ENCODE results near the gene THSD4. TPM values are rescaled to one million over a fixed set of nuclear protein-coding genes. Genes with fewer than 3 reads are reported as not detected.

THSD4 gene
- total RNA-seq, 2 donors from 2014 or later = not detected

DNA sequence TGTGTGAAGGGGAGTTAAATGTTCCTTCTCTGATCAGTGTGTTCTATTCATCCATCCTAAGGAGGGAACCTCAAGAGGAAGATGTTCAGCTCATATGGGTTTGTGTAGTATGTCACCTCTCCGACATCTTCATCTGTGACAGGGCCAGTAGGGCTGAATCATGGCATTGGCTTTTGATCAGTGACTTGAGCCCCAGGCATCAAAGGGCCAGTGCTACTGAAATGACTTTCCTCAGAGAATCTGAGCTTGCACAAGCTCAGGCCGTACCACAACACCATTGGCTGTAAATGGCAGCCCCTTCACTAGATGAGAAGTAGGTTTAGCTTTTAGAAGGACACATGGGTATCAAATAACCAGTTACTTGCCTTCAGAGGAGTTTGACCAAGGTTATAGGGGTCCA is 511.9 kb downstream of the THSD4 start:
- H3K4me1 Mint-ChIP-seq (ENCODE audit: low read depth in 2 of 2) = no peaks in the 10 kb centered on the region
- DNase-seq (ENCODE audit: low spot score) = no peak
- H3K4me3 Mint-ChIP-seq = no peak overlapping the region
- H3K36me3 Mint-ChIP-seq = no peaks in the 10 kb centered on the region
- H3K27ac Mint-ChIP-seq = no peak overlapping the region
- no peaks in the 10 kb centered on the region for H3K9me3 Mint-ChIP-seq
- ATAC-seq = no peak
- H3K27me3 Mint-ChIP-seq = peaks cover 31 to 49% of the 10 kb centered on the region in 2 donors

GRCh38 chr15:71627604-71628003 is 512.3 kb downstream of the THSD4 start:
- no peak for ATAC-seq
- Mint-ChIP-seq H3K27me3 (peaks cover 31 to 49% of the 10 kb centered on the region in 2 donors), H3K4me1 (ENCODE audit: low read depth in 2 of 2) (no peaks in the 10 kb centered on the region), H3K4me3 (no peak overlapping the region), H3K9me3 (no peaks in the 10 kb centered on the region), H3K27ac (no peak overlapping the region), H3K36me3 (no peaks in the 10 kb centered on the region)
- DNase-seq (ENCODE audit: low spot score) = no peak

DNA sequence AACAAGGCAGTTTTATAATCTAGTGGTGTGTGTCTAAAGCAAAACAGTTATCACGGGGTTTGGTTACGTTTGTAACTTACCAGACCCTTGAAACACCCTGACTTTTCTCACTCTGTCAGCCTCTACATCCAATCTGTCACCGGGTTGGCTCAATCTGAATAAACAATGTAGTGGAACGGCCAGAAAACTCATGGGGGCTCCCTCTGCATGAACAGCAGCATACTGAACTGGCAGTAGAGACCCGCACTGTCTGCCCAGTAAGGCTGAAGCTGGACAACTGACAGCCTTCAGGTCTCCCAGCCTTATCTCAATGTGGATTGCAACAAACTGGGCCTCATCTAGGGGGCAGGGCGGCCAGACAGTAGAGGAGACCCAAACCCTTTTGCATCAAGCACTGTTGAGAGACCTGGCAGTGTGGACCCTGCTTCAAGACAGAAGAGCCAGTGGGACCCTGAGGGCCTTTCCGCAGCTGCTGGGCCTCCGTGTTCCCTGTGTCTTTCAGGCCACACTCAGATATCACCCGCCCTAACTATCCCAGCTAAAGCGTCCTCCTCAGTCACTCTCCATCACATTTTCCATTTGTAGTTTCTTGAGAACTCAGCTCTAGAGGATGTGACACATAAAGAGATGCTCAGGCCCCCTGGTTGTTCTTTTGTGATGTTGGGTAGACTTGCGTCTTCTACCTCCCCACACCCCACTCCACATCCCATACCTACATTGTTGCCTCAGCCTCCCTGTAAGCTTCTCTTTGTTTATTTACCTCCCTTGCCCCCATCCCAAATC is 513.9 kb downstream of the THSD4 start:
- no peak overlapping the region for H3K4me3 Mint-ChIP-seq
- H3K4me1 Mint-ChIP-seq (ENCODE audit: low read depth in 2 of 2) = no peaks in the 10 kb centered on the region
- ATAC-seq (peak in 1 of 2 donors; percentile 6), DNase-seq (ENCODE audit: low spot score) (no peak)
- no peak overlapping the region for H3K27ac Mint-ChIP-seq
- H3K36me3 Mint-ChIP-seq = no peaks in the 10 kb centered on the region
- H3K27me3 Mint-ChIP-seq = peaks cover 30 to 43% of the 10 kb centered on the region in 2 donors
- H3K9me3 Mint-ChIP-seq = no peaks in the 10 kb centered on the region

DNA sequence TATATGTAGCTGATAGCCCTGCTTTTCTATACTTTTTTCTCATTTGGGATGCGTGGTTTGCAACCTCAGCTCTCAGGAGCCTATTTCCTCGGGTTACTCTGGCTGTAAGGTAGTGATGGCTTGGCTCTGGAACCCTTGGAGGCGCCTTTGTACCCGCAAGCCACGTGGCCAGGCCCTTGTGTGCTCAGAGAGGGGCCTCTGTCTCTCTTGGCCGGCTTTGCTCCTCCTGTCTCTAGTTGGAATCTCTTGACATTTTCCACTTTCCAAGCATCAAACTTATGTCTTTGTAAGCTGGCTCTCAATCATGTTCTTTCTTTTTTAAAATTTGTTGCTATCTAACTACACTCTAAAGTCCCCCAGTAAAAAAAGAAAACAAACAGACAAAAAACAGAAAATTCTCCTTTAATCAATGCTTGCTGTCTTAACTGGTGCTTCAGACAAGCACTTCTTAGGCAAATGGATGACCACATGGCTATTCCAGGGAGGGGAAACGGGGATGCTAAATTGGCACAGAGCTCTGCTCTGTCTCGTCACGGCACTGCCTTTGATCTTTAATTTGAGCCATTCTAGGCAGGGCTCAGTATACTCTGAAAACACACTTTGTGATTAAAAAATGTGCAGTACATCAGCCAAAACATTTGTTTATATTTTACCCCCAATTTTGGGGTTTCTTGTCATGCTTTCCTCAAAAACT is 514.7 kb downstream of the THSD4 start:
- DNase-seq (ENCODE audit: low spot score) (no peak), ATAC-seq (no peak)
- H3K27me3 Mint-ChIP-seq = peaks cover 24 to 44% of the 10 kb centered on the region in 2 donors
- H3K36me3 Mint-ChIP-seq = no peaks in the 10 kb centered on the region
- no peak overlapping the region for H3K27ac Mint-ChIP-seq
- no peaks in the 10 kb centered on the region for H3K9me3 Mint-ChIP-seq
- no peak overlapping the region for H3K4me3 Mint-ChIP-seq
- no peaks in the 10 kb centered on the region for H3K4me1 Mint-ChIP-seq (ENCODE audit: low read depth in 2 of 2)

DNA sequence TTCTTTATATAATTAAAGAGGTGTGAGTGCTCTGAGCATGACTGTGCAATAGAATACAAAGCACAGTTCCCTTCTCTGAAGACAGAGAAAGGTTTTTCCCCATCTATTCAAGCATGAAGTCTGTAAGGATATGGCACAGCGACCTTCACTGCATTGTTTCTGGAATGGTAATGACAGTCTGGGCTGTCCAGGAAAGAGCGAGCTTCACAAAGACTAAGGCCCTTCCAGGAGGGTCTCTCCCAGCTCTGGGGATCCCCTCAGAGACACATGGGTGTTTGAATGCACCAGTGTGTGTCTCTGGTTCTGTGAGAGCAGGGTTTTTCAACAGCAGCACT is 515.2 kb downstream of the THSD4 start:
- no peak for ATAC-seq
- Mint-ChIP-seq H3K36me3 (no peaks in the 10 kb centered on the region), H3K9me3 (no peaks in the 10 kb centered on the region), H3K27ac (no peak overlapping the region), H3K4me1 (ENCODE audit: low read depth in 2 of 2) (no peaks in the 10 kb centered on the region), H3K27me3 (peaks cover 25 to 47% of the 10 kb centered on the region in 2 donors), H3K4me3 (no peak overlapping the region)
- DNase-seq (ENCODE audit: low spot score) = no peak

DNA sequence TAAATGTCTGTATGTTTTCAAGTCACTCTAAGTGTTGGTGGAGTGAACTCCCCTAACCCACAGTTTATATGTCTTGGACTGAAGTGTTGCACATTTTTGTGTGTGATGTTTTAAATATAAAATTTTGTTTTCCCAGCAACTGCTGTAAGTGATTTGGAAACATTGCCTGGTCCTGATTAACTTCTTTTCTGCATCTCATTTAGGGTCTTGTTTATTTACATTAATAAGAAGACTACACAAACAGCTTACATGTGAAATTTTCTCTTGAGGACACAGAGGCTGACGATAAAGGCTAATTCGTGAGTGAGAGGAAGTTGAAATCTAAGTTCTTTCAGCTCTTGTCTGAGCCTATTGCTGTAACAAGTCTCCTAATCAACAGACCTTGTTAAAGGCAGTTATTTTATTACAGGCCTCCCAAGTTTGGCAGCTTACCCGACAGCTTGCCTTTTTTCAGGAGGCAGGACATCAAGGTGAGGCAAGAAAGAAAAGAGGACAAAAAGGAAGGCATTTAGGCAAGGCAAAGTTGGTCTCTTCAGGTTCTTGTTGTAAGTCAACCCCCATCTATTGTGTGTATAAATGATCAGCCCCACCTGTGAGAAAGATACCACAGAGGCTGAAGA is 517.4 kb downstream of the THSD4 start:
- ATAC-seq (no peak), DNase-seq (ENCODE audit: low spot score) (no peak)
- Mint-ChIP-seq H3K4me3 (no peak overlapping the region), H3K4me1 (ENCODE audit: low read depth in 2 of 2) (no peaks in the 10 kb centered on the region), H3K36me3 (no peaks in the 10 kb centered on the region), H3K27ac (no peak overlapping the region), H3K27me3 (peaks cover 24 to 50% of the 10 kb centered on the region in 2 donors), H3K9me3 (no peaks in the 10 kb centered on the region)

DNA sequence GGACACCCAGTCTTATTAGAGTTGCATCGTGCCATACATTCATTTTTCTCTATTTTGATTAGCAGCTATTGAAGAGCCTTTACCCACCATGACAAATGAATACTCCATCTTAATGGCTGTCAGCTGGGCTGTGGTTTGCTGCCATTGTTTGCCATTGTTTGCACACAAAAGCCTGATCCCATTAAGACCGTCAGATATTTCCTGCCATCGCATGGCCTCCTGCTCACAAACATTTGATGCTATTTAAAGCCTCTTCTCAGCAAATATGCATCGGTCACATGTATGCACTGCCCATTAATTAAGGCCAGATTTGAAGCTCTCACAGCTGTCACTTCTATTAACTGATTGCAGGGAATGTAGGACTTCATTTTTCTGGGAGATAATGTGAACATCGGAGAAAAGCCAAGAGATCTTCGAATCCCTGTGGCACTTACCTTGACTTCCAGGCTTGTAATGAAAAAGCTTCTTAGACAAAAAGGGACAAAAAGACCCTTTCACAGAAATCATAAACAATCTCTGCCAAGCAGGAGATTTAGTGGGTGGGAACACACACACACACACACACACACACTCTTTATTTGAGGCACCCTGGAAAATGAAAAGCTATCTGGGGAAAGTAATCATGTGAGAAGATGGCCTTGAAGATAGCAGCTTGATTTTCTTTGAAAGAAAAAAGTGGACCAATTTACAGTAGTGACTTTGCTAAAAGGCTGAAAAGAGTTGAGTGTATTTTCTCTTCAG is 519.7 kb downstream of the THSD4 start:
- Mint-ChIP-seq H3K36me3 (no peaks in the 10 kb centered on the region), H3K27me3 (peaks cover 18 to 43% of the 10 kb centered on the region in 2 donors), H3K4me1 (ENCODE audit: low read depth in 2 of 2) (no peaks in the 10 kb centered on the region), H3K27ac (no peak overlapping the region), H3K9me3 (no peaks in the 10 kb centered on the region), H3K4me3 (no peak overlapping the region)
- ATAC-seq (no peak), DNase-seq (ENCODE audit: low spot score) (no peak)

DNA sequence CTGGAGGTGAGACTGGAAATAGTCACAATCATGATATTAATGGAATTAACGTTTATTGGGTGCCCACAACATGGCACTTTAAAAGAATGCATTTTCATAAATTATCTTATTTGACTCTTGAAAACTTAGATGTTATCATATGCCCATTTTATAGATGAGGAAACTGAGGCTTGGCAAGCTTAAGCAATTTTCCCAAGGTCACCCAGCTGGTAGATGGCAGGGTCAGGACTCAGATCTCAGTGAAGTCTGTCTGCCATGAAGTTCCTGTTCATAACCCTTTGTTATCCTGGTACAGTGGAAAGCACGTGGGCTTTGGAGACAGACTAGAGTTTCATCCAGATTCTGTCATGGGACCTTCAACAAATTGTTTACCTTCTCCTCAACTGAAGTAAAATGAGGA is 520.5 kb downstream of the THSD4 start:
- DNase-seq (ENCODE audit: low spot score) = no peak
- Mint-ChIP-seq H3K9me3 (no peaks in the 10 kb centered on the region), H3K4me1 (ENCODE audit: low read depth in 2 of 2) (no peaks in the 10 kb centered on the region), H3K27ac (no peak overlapping the region), H3K36me3 (no peaks in the 10 kb centered on the region), H3K4me3 (no peak overlapping the region), H3K27me3 (peaks cover 19 to 43% of the 10 kb centered on the region in 2 donors)
- no peak for ATAC-seq

DNA sequence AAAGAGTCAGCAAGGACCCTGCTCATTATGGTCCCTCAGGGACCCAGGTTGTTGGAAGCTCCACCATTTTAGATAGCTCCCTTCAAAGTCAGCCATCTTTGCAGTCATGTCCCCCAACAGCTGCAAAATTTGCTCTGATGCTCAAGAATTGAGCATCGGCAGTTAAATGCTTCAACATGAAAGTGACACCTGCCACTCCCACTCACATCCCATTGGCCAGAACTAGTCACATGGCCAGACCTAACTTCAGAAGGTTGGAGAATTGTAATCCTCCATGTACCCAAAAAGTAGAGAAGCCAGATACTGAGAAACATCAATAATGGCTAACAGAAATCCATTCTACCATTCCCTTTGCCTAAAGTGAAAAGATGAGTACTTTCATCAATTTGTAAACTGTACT is 523.6 kb downstream of the THSD4 start:
- no peaks in the 10 kb centered on the region for H3K36me3 Mint-ChIP-seq
- no peaks in the 10 kb centered on the region for H3K9me3 Mint-ChIP-seq
- ATAC-seq (no peak), DNase-seq (ENCODE audit: low spot score) (no peak)
- no peak overlapping the region for H3K4me3 Mint-ChIP-seq
- peaks cover 20 to 42% of the 10 kb centered on the region in 2 donors for H3K27me3 Mint-ChIP-seq
- H3K27ac Mint-ChIP-seq = no peak overlapping the region
- no peaks in the 10 kb centered on the region for H3K4me1 Mint-ChIP-seq (ENCODE audit: low read depth in 2 of 2)

- no peaks in the 10 kb centered on the region for H3K9me3 Mint-ChIP-seq
- peaks cover 20 to 37% of the 10 kb centered on the region in 2 donors for H3K27me3 Mint-ChIP-seq
- no peak overlapping the region for H3K27ac Mint-ChIP-seq
Measured at GRCh38 chr15:71639471-71639870, 524.2 kb downstream of the THSD4 start.

DNA sequence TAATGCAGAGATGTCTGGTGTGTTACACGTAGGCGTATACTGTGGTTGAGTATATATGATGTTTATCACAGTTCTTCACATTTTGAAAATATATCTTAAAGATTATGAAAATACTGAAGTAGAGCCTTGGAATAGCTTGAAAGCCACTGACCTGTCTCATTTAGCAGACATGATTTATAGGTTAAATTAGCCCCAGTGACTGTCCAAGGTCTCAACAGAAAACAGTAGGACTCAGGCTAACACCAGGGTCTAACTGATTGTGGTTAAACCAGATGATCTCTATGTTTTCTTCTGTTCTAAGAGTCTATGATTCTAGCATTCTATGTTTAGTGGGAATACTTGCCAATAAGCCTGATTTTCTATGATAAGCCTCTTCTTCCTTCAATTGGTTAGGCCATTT is 528.6 kb downstream of the THSD4 start:
- no peaks in the 10 kb centered on the region for H3K36me3 Mint-ChIP-seq
- no peaks in the 10 kb centered on the region for H3K4me1 Mint-ChIP-seq (ENCODE audit: low read depth in 2 of 2)
- no peak for DNase-seq (ENCODE audit: low spot score)
- ATAC-seq = no peak
- no peaks in the 10 kb centered on the region for H3K9me3 Mint-ChIP-seq
- no peak overlapping the region for H3K4me3 Mint-ChIP-seq
- H3K27ac Mint-ChIP-seq = no peak overlapping the region
- H3K27me3 Mint-ChIP-seq = peaks cover 15 to 32% of the 10 kb centered on the region in 2 donors

More at GRCh38 chr15:71639471-71639870, 524.2 kb downstream of the THSD4 start:
- ATAC-seq = no peak
- H3K4me1 Mint-ChIP-seq (ENCODE audit: low read depth in 2 of 2) = no peaks in the 10 kb centered on the region
- no peaks in the 10 kb centered on the region for H3K36me3 Mint-ChIP-seq
- no peak for DNase-seq (ENCODE audit: low spot score)
- H3K4me3 Mint-ChIP-seq = no peak overlapping the region

DNA sequence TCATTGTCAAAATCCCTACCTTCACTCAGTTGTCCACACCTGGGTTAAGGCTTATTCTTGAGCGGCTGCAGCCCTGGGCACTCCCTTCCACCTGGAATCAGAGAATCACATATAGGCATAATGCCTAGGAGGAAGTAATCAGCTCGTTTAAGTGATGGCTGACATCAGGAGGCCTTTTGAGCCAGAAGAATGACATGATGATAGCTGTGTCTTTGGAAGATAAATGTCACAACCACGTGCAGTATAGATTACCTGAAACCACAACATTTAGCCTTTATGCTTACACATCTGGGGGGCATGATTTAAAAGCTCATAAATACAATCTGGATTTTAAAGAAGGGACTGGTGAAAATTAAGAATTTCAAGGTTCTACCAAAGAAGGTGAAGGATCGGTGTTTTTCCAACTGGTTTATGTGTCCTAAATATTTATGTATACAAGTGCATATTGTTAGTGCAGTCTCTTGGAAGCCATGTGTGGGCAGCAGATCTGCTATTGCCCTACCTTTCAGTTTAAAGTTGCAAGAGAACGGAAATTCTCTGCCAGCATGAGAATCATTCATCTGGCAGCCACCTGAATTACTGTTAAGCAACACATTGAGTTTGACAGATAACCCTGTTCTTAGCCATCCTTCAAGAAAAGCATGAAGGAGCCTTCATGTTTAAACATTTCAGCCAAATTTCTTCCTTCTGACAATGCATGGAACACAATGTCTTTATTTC is 531.7 kb downstream of the THSD4 start:
- H3K27ac Mint-ChIP-seq = no peak overlapping the region
- H3K4me3 Mint-ChIP-seq = no peak overlapping the region
- H3K27me3 Mint-ChIP-seq = peaks cover 12 to 17% of the 10 kb centered on the region in 2 donors
- no peaks in the 10 kb centered on the region for H3K9me3 Mint-ChIP-seq
- ATAC-seq (no peak), DNase-seq (ENCODE audit: low spot score) (no peak)
- no peaks in the 10 kb centered on the region for H3K4me1 Mint-ChIP-seq (ENCODE audit: low read depth in 2 of 2)
- no peaks in the 10 kb centered on the region for H3K36me3 Mint-ChIP-seq

- Mint-ChIP-seq H3K27me3 (peaks cover 15% of the 10 kb centered on the region in 2 donors), H3K36me3 (no peaks in the 10 kb centered on the region), H3K9me3 (no peaks in the 10 kb centered on the region), H3K4me1 (ENCODE audit: low read depth in 2 of 2) (no peaks in the 10 kb centered on the region), H3K27ac (no peak overlapping the region), H3K4me3 (no peak overlapping the region)
- ATAC-seq (no peak), DNase-seq (ENCODE audit: low spot score) (no peak)
Measured at GRCh38 chr15:71647487-71647808, 532.2 kb downstream of the THSD4 start.

Measured in natural killer cell treated with Interleukin-12 subunit alpha and Interleukin-12 subunit beta and Interleukin-15 and Interleukin-18, amount 100 ng/mL, for 72 hours (primary cell).